WTC11 (cell line): ENCODE data around the gene NINJ2. TPM values are rescaled to one million over a fixed set of nuclear protein-coding genes. Genes with fewer than 3 reads are reported as not detected.

Source experiments
- ATAC-seq: fragments of 200-7000 bp; cut with Tn5 transposase; 2 replicates; pipeline ENCODE4 v1.10.0; 2021; ENCODE audit warnings: mild to moderate bottlenecking, moderate library complexity
- CTCF ChIA-PET: fragments of 300-600 bp; sonication (Branson Sonifier 250); formaldehyde crosslinking; loops from one replicate; lab custom pipeline; 2021; ENCODE audit warnings: antibody characterized with exemption; lab: Charles Lee
- POLR2A ChIA-PET: fragments of 350-600 bp; sonication (Branson Sonifier 250); formaldehyde crosslinking; loops from one replicate; lab custom pipeline; 2021; ENCODE audit warnings: antibody characterized with exemption; lab: Charles Lee
- DNase-seq: peaks from one replicate; pipeline ENCODE4 v3.0.0; 2021; ENCODE audit warnings: low spot score
- H3K27ac Mint-ChIP-seq: 2 replicates; pipeline ENCODE4 v1.8.0; 2021; ENCODE audit warnings: mixed read lengths
- H3K27me3 Mint-ChIP-seq: 2 replicates; pipeline ENCODE4 v1.8.0; 2021; ENCODE audit warnings: low read depth, mild to moderate bottlenecking, moderate library complexity, mixed read lengths
- H3K36me3 Mint-ChIP-seq: 2 replicates; pipeline ENCODE4 v1.8.0; 2021; ENCODE audit warnings: mixed read lengths
- H3K4me1 Mint-ChIP-seq: 2 replicates; pipeline ENCODE4 v1.8.0; 2022; ENCODE audit warnings: mixed read lengths
- H3K4me3 Mint-ChIP-seq: 2 replicates; pipeline ENCODE4 v1.8.0; 2021; ENCODE audit warnings: mild to moderate bottlenecking, moderate library complexity, mixed read lengths
- H3K9me3 Mint-ChIP-seq: 2 replicates; pipeline ENCODE4 v1.8.0; 2021; ENCODE audit warnings: mixed read lengths
- ATF1 ChIP-seq: sonication (generic); formaldehyde crosslinking; IDR thresholded peaks from 2 replicates; pipeline ENCODE4 v1.8.1; 2023; ENCODE audit warnings: mild to moderate bottlenecking, moderate library complexity, missing genetic modification reagents
- CREB1 ChIP-seq: sonication (generic); formaldehyde crosslinking; IDR thresholded peaks from 2 replicates; pipeline ENCODE4 v1.8.0; 2023; ENCODE audit warnings: mild to moderate bottlenecking, missing genetic modification reagents
- ELF4 ChIP-seq: sonication (generic); formaldehyde crosslinking; IDR thresholded peaks from 2 replicates; pipeline ENCODE4 v1.8.1; 2022; ENCODE audit warnings: low read depth, mild to moderate bottlenecking, moderate library complexity, missing genetic modification reagents
- ETV6 ChIP-seq: sonication (generic); formaldehyde crosslinking; IDR thresholded peaks from 2 replicates; pipeline ENCODE4 v1.8.1; 2022; ENCODE audit warnings: mild to moderate bottlenecking, missing genetic modification reagents
- FOXP1 ChIP-seq: sonication (generic); formaldehyde crosslinking; IDR thresholded peaks from 2 replicates; pipeline ENCODE4 v1.8.0; 2022; ENCODE audit warnings: missing genetic modification reagents, mild to moderate bottlenecking, moderate library complexity, borderline replicate concordance
- GRHL2 ChIP-seq: fragments of 250-450 bp; sonication (Bioruptor Pico); IDR thresholded peaks from 2 replicates; pipeline ENCODE4 v1.8.0; 2022; ENCODE audit warnings: mild to moderate bottlenecking, moderate library complexity; ENCODE audit not compliant: insufficient replicate concordance, severe bottlenecking
- JAZF1 ChIP-seq: fragments of 250-450 bp; sonication (Bioruptor Pico); IDR thresholded peaks from 2 replicates; pipeline ENCODE4 v1.9.0; 2021; ENCODE audit warnings: moderate library complexity, mild to moderate bottlenecking, inconsistent platforms
- NFE2L1 ChIP-seq: sonication (generic); formaldehyde crosslinking; IDR thresholded peaks from 2 replicates; pipeline ENCODE4 v1.8.1; 2023; ENCODE audit warnings: missing genetic modification reagents
- NR3C1 ChIP-seq: sonication (generic); formaldehyde crosslinking; conservative IDR thresholded peaks from 2 replicates; pipeline ENCODE4 v1.8.1; 2023; ENCODE audit warnings: low read depth, mild to moderate bottlenecking, missing genetic modification reagents
- PRRX2 ChIP-seq: fragments of 250-450 bp; sonication (Bioruptor Pico); IDR thresholded peaks from 2 replicates; pipeline ENCODE4 v1.8.0; 2021; ENCODE audit warnings: mild to moderate bottlenecking
- SMAD4 ChIP-seq: sonication (generic); formaldehyde crosslinking; IDR thresholded peaks from 2 replicates; pipeline ENCODE4 v1.8.0; 2022; ENCODE audit warnings: mild to moderate bottlenecking, missing genetic modification reagents
- SP1 ChIP-seq: sonication (generic); formaldehyde crosslinking; conservative IDR thresholded peaks from 2 replicates; pipeline ENCODE4 v1.8.1; 2022; ENCODE audit warnings: missing genetic modification reagents
- TCF7 ChIP-seq: sonication (generic); formaldehyde crosslinking; IDR thresholded peaks from 2 replicates; pipeline ENCODE4 v1.8.0; 2022; ENCODE audit warnings: mild to moderate bottlenecking, low read depth, missing genetic modification reagents, moderate library complexity
- ZNF121 ChIP-seq: sonication (generic); formaldehyde crosslinking; IDR thresholded peaks from 2 replicates; pipeline ENCODE4 v1.8.0; 2023; ENCODE audit warnings: missing genetic modification reagents
- total RNA-seq: library from RNA; stranded (reverse); gene quantifications from 3 replicates; pipeline ENCODE4 v1.2.3, GENCODE V29; 2021
- TF ChIP-seq, protein P1 (sequence below): sonication (generic); formaldehyde crosslinking; IDR thresholded peaks from 2 replicates; pipeline ENCODE4 v1.8.1; 2023; ENCODE audit warnings: mild to moderate bottlenecking, missing genetic modification reagents, moderate library complexity
- TF ChIP-seq, protein P2 (sequence below): sonication (generic); formaldehyde crosslinking; IDR thresholded peaks from 2 replicates; pipeline ENCODE4 v1.8.1; 2023; ENCODE audit warnings: mild to moderate bottlenecking, moderate library complexity, missing genetic modification reagents
- TF ChIP-seq, protein P3 (sequence below): fragments of 250-450 bp; sonication (Bioruptor Pico); IDR thresholded peaks from 2 replicates; pipeline ENCODE4 v1.8.0; 2021; ENCODE audit warnings: mild to moderate bottlenecking
- TF ChIP-seq, protein P4 (sequence below): sonication (generic); formaldehyde crosslinking; IDR thresholded peaks from 2 replicates; pipeline ENCODE4 v1.8.0; 2022; ENCODE audit warnings: mild to moderate bottlenecking, missing genetic modification reagents
- TF ChIP-seq, protein P5 (sequence below): fragments of 250-450 bp; sonication (Bioruptor Pico); IDR thresholded peaks from 2 replicates; pipeline ENCODE4 v1.9.0; 2021; ENCODE audit warnings: moderate library complexity, mild to moderate bottlenecking, inconsistent platforms, borderline replicate concordance
- TF ChIP-seq, protein P6 (sequence below): sonication (generic); formaldehyde crosslinking; IDR thresholded peaks from 2 replicates; pipeline ENCODE4 v1.8.1; 2022; ENCODE audit warnings: low read depth, mild to moderate bottlenecking, moderate library complexity, missing genetic modification reagents, borderline replicate concordance

NINJ2 gene
- total RNA-seq, 1 experiment from 2014 or later = 0.42 TPM

DNA sequence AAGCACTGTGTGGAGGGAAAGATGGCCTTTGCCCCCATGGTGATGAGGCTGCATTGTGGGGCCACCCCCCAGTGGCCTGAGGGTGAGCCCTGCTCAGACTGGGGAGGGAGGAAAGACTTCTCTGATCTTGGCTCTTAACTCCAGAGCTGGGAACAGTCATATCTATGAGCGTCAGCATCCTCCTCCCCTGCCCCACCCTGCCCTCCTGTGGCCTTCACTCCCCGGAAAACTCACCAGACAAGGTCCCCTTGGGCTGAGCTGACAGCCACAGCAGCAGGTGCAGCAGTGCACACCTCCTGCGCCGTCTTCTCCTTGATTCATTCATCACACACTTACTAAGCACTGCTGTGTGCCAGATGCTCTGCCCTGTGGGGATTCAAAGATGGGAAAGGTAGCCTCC lies 104.7 kb downstream of the NINJ2 start (continued):
- TF ChIP-seq ELF4 (CRISPR knock-in tag) = no peak

DNA sequence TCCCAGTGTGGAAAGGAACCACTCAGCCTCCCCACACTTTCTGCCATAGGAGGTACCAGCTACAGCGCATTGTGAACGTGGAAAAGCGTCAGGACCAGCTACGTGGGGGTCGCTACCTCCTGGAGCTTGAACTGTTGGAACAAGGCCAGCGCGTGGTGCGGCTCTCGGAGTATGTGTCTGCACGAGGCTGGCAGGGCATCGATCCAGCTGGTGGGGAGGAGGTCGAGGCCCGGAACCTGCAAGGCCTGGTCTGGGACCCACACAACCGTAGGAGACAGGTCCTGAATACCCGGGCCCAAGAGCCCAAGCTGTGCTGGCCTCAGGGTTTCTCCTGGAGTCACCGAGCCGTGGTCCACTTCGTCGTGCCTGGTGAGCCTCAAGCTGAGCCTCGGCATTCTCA lies 106.7 kb downstream of the NINJ2 start:
- peaks cover 3% of the 10 kb centered on the region for H3K36me3 Mint-ChIP-seq
- DNase-seq (no peak), ATAC-seq (no peak)
- ChIA-PET CTCF (interaction anchor here (1.0 kb wide), 1 partner anchor 114 kb away, joined by 4 read pairs; no protein-coding TSS in a partner anchor), POLR2A (interaction anchor here (0.7 kb wide), 1 partner anchor 47 kb away, joined by 3 read pairs; no protein-coding TSS in a partner anchor)
- no peak overlapping the region for H3K27ac Mint-ChIP-seq
- TF ChIP-seq PRRX2 (CRISPR knock-in tag) = no peak
- no peak for TF ChIP-seq JAZF1 (CRISPR knock-in tag)
- TF ChIP-seq, protein P1, sequence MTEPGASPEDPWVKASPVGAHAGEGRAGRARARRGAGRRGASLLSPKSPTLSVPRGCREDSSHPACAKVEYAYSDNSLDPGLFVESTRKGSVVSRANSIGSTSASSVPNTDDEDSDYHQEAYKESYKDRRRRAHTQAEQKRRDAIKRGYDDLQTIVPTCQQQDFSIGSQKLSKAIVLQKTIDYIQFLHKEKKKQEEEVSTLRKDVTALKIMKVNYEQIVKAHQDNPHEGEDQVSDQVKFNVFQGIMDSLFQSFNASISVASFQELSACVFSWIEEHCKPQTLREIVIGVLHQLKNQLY (CRISPR knock-in tag) = no peak
- no peak for TF ChIP-seq GRHL2 (CRISPR knock-in tag)
- no peak for TF ChIP-seq TCF7 (CRISPR knock-in tag)
- no peak for TF ChIP-seq ETV6 (CRISPR knock-in tag)
- TF ChIP-seq ZNF121 = no peak
- no peak overlapping the region for H3K4me3 Mint-ChIP-seq
- no peaks in the 10 kb centered on the region for H3K4me1 Mint-ChIP-seq
- no peaks in the 10 kb centered on the region for H3K27me3 Mint-ChIP-seq
- H3K9me3 Mint-ChIP-seq = peaks cover 4% of the 10 kb centered on the region; the same call in 1 of the 2 replicates

DNA sequence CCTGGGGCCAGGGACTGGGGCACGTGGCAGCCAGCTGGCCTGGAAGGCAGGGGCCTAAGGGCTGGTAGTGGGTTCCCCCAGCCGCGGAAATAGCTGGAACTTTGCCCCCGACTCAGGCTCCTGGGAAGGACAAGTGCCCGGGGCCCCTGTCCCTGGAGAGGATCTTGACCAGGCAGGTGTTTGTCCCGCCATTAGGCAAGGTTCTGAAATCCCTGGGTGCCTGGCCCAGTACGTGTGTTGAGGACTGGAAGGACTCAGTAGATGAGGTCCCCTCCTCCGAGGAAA lies 109.3 kb downstream of the NINJ2 start:
- TF ChIP-seq ATF1 (CRISPR knock-in tag) (no peak), SMAD4 (CRISPR knock-in tag) (no peak), NR3C1 (CRISPR knock-in tag) (no peak), FOXP1 (CRISPR knock-in tag) (no peak), NFE2L1 (no peak), GRHL2 (CRISPR knock-in tag) (no peak), CREB1 (CRISPR knock-in tag) (no peak), SP1 (CRISPR knock-in tag) (no peak)
- TF ChIP-seq, protein P2, sequence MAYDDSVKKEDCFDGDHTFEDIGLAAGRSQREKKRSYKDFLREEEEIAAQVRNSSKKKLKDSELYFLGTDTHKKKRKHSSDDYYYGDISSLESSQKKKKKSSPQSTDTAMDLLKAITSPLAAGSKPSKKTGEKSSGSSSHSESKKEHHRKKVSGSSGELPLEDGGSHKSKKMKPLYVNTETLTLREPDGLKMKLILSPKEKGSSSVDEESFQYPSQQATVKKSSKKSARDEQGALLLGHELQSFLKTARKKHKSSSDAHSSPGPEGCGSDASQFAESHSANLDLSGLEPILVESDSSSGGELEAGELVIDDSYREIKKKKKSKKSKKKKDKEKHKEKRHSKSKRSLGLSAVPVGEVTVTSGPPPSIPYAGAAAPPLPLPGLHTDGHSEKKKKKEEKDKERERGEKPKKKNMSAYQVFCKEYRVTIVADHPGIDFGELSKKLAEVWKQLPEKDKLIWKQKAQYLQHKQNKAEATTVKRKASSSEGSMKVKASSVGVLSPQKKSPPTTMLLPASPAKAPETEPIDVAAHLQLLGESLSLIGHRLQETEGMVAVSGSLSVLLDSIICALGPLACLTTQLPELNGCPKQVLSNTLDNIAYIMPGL (CRISPR knock-in tag) = no peak
- TF ChIP-seq, protein P3, sequence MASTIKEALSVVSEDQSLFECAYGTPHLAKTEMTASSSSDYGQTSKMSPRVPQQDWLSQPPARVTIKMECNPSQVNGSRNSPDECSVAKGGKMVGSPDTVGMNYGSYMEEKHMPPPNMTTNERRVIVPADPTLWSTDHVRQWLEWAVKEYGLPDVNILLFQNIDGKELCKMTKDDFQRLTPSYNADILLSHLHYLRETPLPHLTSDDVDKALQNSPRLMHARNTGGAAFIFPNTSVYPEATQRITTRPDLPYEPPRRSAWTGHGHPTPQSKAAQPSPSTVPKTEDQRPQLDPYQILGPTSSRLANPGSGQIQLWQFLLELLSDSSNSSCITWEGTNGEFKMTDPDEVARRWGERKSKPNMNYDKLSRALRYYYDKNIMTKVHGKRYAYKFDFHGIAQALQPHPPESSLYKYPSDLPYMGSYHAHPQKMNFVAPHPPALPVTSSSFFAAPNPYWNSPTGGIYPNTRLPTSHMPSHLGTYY = no peak
- TF ChIP-seq, protein P4, sequence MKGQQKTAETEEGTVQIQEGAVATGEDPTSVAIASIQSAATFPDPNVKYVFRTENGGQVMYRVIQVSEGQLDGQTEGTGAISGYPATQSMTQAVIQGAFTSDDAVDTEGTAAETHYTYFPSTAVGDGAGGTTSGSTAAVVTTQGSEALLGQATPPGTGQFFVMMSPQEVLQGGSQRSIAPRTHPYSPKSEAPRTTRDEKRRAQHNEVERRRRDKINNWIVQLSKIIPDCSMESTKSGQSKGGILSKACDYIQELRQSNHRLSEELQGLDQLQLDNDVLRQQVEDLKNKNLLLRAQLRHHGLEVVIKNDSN (CRISPR knock-in tag) = no peak
- TF ChIP-seq, protein P5, sequence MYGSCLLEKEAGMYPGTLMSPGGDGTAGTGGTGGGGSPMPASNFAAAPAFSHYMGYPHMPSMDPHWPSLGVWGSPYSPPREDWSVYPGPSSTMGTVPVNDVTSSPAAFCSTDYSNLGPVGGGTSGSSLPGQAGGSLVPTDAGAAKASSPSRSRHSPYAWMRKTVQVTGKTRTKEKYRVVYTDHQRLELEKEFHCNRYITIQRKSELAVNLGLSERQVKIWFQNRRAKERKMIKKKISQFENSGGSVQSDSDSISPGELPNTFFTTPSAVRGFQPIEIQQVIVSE (CRISPR knock-in tag) = no peak
- TF ChIP-seq, protein P6, sequence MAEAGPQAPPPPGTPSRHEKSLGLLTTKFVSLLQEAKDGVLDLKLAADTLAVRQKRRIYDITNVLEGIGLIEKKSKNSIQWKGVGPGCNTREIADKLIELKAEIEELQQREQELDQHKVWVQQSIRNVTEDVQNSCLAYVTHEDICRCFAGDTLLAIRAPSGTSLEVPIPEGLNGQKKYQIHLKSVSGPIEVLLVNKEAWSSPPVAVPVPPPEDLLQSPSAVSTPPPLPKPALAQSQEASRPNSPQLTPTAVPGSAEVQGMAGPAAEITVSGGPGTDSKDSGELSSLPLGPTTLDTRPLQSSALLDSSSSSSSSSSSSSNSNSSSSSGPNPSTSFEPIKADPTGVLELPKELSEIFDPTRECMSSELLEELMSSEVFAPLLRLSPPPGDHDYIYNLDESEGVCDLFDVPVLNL = no peak
- ATAC-seq = no peak
- no peak for DNase-seq
- Mint-ChIP-seq H3K9me3 (peaks cover 4% of the 10 kb centered on the region; the same call in 1 of the 2 replicates), H3K27me3 (no peaks in the 10 kb centered on the region), H3K36me3 (peaks cover 7% of the 10 kb centered on the region), H3K4me3 (no peak overlapping the region), H3K27ac (no peak overlapping the region), H3K4me1 (no peaks in the 10 kb centered on the region)
- POLR2A ChIA-PET = interaction anchor here (0.7 kb wide), 1 partner anchor 44 kb away, joined by 3 read pairs; no protein-coding TSS in a partner anchor
- CTCF ChIA-PET = interaction anchor here (1.2 to 1.3 kb wide), 2 partner anchors 16 to 112 kb away, joined by 5 read pairs; no protein-coding TSS in a partner anchor
